HUES6 (cell line): ENCODE data around the gene NEK5.
"Not testable (repeated sequence)": the region's sequence is repeated elsewhere in the genome, so short reads cannot be mapped to it uniquely, and the experiment has no call there.

ENCODE experiments used
- H3K27ac ChIP-seq: 2 replicates; pipeline ENCODE4 v1.7.0; 2013; ENCODE audit warnings: low read depth, mild to moderate bottlenecking, low read length, inconsistent platforms
- H3K27me3 ChIP-seq: 2 replicates; pipeline ENCODE4 v1.6.1; 2013; ENCODE audit warnings: low read length; ENCODE audit not compliant: control insufficient read depth, insufficient read depth
- H3K36me3 ChIP-seq: 2 replicates; pipeline ENCODE4 v1.6.1; 2013; ENCODE audit warnings: low read length; ENCODE audit not compliant: control insufficient read depth, insufficient read depth
- H3K4me1 ChIP-seq: 2 replicates; pipeline ENCODE4 v1.6.1; 2013; ENCODE audit warnings: low read length; ENCODE audit not compliant: control insufficient read depth, insufficient read depth
- H3K4me3 ChIP-seq: 2 replicates; pipeline ENCODE4 v1.5.1; 2013; ENCODE audit warnings: low read depth, low read length
- H3K9ac ChIP-seq: one replicate; pipeline ENCODE4 v1.6.1; 2013; ENCODE audit warnings: mild to moderate bottlenecking, low read length
- H3K9me3 ChIP-seq: 2 replicates; pipeline ENCODE4 v1.6.1; 2013; ENCODE audit warnings: low read depth, low read length; ENCODE audit not compliant: control insufficient read depth, insufficient read depth

Gene NEK5

GRCh38 chr13:52104624-52105023 lies 24.2 kb downstream of the NEK5 start:
- no peaks in the 10 kb centered on the region for H3K4me1 ChIP-seq
- no peak overlapping the region for H3K4me3 ChIP-seq
- H3K27me3 ChIP-seq, result no peaks in the 10 kb centered on the region
- H3K36me3 ChIP-seq, result no peaks in the 10 kb centered on the region
- H3K9ac ChIP-seq, result no peak overlapping the region
- H3K9me3 ChIP-seq, result peaks cover 5% of the 10 kb centered on the region; the same call in 1 of the 2 replicates
- H3K27ac ChIP-seq, result no peak overlapping the region

- no peaks in the 10 kb centered on the region for H3K36me3 ChIP-seq
- H3K9ac ChIP-seq, result no peak overlapping the region
- H3K4me3 ChIP-seq, result no peak overlapping the region
- no peaks in the 10 kb centered on the region for H3K4me1 ChIP-seq
- H3K27ac ChIP-seq, result no peak overlapping the region
- H3K9me3 ChIP-seq, result no peaks in the 10 kb centered on the region
- H3K27me3 ChIP-seq, result no peaks in the 10 kb centered on the region
Measured at GRCh38 chr13:52103386-52103785, 25.5 kb downstream of the NEK5 start.

- H3K27ac ChIP-seq, H3K4me3 ChIP-seq, H3K9me3 ChIP-seq, H3K4me1 ChIP-seq, H3K27me3 ChIP-seq, H3K36me3 ChIP-seq, H3K9ac ChIP-seq: not testable (repeated sequence)
Measured at GRCh38 chr13:52102423-52102822, 26.4 kb downstream of the NEK5 start.

- no peak overlapping the region for H3K4me3 ChIP-seq
- peaks cover 6% of the 10 kb centered on the region; the same call in 1 of the 2 replicates for H3K9me3 ChIP-seq
- H3K9ac ChIP-seq, result no peak overlapping the region
- no peaks in the 10 kb centered on the region for H3K36me3 ChIP-seq
- no peak overlapping the region for H3K27ac ChIP-seq
- H3K27me3 ChIP-seq, result no peaks in the 10 kb centered on the region
- 0 out of 2 replicates have a peak, but pooled peaks cover 4% of the 10 kb centered on the region for H3K4me1 ChIP-seq
Measured at GRCh38 chr13:52097197-52097596, 31.7 kb downstream of the NEK5 start.

GRCh38 chr13:52096748-52097147 lies 32.1 kb downstream of the NEK5 start:
- Histone ChIP-seq H3K27me3 (no peaks in the 10 kb centered on the region), H3K4me1 (0 out of 2 replicates have a peak, but pooled peaks cover 4% of the 10 kb centered on the region), H3K4me3 (no peak overlapping the region), H3K9me3 (peaks cover 6% of the 10 kb centered on the region; the same call in 1 of the 2 replicates), H3K36me3 (no peaks in the 10 kb centered on the region), H3K27ac (no peak overlapping the region), H3K9ac (no peak overlapping the region)

GRCh38 chr13:52096062-52096461 lies 32.8 kb downstream of the NEK5 start:
- peaks cover 6% of the 10 kb centered on the region; the same call in 1 of the 2 replicates for H3K9me3 ChIP-seq

GRCh38 chr13:52092087-52092486 lies 36.8 kb downstream of the NEK5 start:
- Histone ChIP-seq H3K4me1 (no peaks in the 10 kb centered on the region), H3K9me3 (peaks cover 5% of the 10 kb centered on the region; the same call in 1 of the 2 replicates), H3K27me3 (no peaks in the 10 kb centered on the region), H3K36me3 (no peaks in the 10 kb centered on the region), H3K27ac (no peak overlapping the region), H3K4me3 (no peak overlapping the region), H3K9ac (no peak overlapping the region)

More at GRCh38 chr13:52096062-52096461, 32.8 kb downstream of the NEK5 start:
- Histone ChIP-seq H3K27me3 (no peaks in the 10 kb centered on the region), H3K36me3 (no peaks in the 10 kb centered on the region), H3K9ac (no peak overlapping the region), H3K4me1 (0 out of 2 replicates have a peak, but pooled peaks cover 4% of the 10 kb centered on the region), H3K4me3 (no peak overlapping the region), H3K27ac (no peak overlapping the region)

- Histone ChIP-seq H3K36me3 (no peaks in the 10 kb centered on the region), H3K4me1 (no peaks in the 10 kb centered on the region), H3K9me3 (no peaks in the 10 kb centered on the region), H3K27me3 (no peaks in the 10 kb centered on the region), H3K9ac (no peak overlapping the region), H3K27ac (no peak overlapping the region), H3K4me3 (no peak overlapping the region)
Measured at GRCh38 chr13:52091473-52091872, 37.4 kb downstream of the NEK5 start.

- Histone ChIP-seq H3K4me1 (no peaks in the 10 kb centered on the region), H3K9ac (no peak overlapping the region), H3K27ac (no peak overlapping the region)
Measured at GRCh38 chr13:52085421-52085820, 43.5 kb downstream of the NEK5 start.

GRCh38 chr13:52084981-52085380 lies 43.9 kb downstream of the NEK5 start:
- H3K4me3 ChIP-seq, H3K27me3 ChIP-seq, H3K36me3 ChIP-seq, H3K4me1 ChIP-seq, H3K9me3 ChIP-seq, H3K27ac ChIP-seq, H3K9ac ChIP-seq: not testable (repeated sequence)

More at GRCh38 chr13:52085421-52085820, 43.5 kb downstream of the NEK5 start:
- H3K4me3 ChIP-seq, result no peak overlapping the region
- H3K9me3 ChIP-seq, result no peaks in the 10 kb centered on the region
- H3K27me3 ChIP-seq, result no peaks in the 10 kb centered on the region
- H3K36me3 ChIP-seq, result no peaks in the 10 kb centered on the region

- Histone ChIP-seq H3K27ac (no peak overlapping the region), H3K36me3 (no peaks in the 10 kb centered on the region)
Measured at GRCh38 chr13:52082601-52083000, 46.3 kb downstream of the NEK5 start.

GRCh38 chr13:52079891-52080290 lies 49.0 kb downstream of the NEK5 start:
- not testable (repeated sequence) for H3K36me3 ChIP-seq, H3K9me3 ChIP-seq, H3K4me1 ChIP-seq, H3K9ac ChIP-seq, H3K4me3 ChIP-seq, H3K27ac ChIP-seq, H3K27me3 ChIP-seq

More at GRCh38 chr13:52082601-52083000, 46.3 kb downstream of the NEK5 start:
- Histone ChIP-seq H3K27me3 (no peaks in the 10 kb centered on the region), H3K4me3 (no peak overlapping the region), H3K9me3 (no peaks in the 10 kb centered on the region), H3K9ac (no peak overlapping the region), H3K4me1 (no peaks in the 10 kb centered on the region)
